ENCODE results near the gene EFCAB6. TPM values are rescaled to one million over a fixed set of nuclear protein-coding genes. Genes with fewer than 3 reads are reported as not detected.

Gene EFCAB6
- total RNA-seq, 1 donor from 2014 or later, result 1.1 TPM

DNA sequence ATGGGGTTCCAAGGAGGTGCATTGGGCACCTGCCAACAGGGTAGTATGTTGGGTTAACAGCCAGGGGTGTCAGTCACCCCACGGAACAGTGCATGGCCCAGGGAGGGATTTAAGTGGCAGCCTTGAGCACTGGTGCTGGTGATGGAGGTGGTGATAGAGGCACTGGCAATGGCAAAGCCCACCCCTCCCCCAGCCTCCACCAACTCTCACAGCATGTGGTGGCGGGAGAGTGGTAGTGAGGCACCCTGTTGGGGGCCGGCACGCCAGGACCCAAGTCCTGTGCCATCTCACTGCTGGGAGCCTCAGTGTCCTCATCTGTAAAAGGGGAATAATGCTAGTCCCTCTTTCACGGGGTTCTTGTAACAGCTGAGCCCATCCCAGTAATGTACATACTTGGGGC lies 318.8 kb downstream of the EFCAB6 start:
- no peaks in the 10 kb centered on the region for H3K27me3 Mint-ChIP-seq (ENCODE audit: low read depth)
- DNase-seq (ENCODE audit: low spot score), result peak; percentile 55
- H3K4me3 Mint-ChIP-seq (ENCODE audit: unreplicated experiment), result no peak overlapping the region
- H3K4me1 Mint-ChIP-seq (ENCODE audit: low read depth), result no peaks in the 10 kb centered on the region
- TF ChIP-seq, protein P1, sequence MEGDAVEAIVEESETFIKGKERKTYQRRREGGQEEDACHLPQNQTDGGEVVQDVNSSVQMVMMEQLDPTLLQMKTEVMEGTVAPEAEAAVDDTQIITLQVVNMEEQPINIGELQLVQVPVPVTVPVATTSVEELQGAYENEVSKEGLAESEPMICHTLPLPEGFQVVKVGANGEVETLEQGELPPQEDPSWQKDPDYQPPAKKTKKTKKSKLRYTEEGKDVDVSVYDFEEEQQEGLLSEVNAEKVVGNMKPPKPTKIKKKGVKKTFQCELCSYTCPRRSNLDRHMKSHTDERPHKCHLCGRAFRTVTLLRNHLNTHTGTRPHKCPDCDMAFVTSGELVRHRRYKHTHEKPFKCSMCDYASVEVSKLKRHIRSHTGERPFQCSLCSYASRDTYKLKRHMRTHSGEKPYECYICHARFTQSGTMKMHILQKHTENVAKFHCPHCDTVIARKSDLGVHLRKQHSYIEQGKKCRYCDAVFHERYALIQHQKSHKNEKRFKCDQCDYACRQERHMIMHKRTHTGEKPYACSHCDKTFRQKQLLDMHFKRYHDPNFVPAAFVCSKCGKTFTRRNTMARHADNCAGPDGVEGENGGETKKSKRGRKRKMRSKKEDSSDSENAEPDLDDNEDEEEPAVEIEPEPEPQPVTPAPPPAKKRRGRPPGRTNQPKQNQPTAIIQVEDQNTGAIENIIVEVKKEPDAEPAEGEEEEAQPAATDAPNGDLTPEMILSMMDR (IDR thresholded peaks at IDR 0.05), result no peak
- H3K27ac Mint-ChIP-seq (ENCODE audit: unreplicated experiment), result no peak overlapping the region
- peaks cover 3% of the 10 kb centered on the region for H3K9me3 Mint-ChIP-seq (ENCODE audit: low read depth)
- H3K36me3 Mint-ChIP-seq (ENCODE audit: low read depth), result no peaks in the 10 kb centered on the region

DNA sequence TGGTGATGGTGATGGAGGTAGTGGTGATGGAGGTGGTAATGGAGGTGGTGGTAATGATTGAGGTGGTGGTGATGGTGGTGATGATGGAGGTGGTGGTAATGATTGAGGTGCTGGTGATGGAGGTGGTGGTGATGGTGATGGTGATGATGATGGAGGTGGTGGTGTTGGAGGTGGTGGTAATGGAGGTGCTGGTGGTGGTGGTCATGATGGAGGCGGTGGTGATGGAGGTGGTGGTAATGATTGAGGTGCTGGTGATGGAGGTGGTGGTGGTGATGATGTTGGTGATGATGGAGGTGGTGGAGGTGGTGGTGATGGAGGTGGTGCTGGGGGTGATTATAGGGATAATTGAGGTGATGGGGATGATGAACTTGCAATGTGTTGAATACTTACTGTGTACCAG lies 320.4 kb downstream of the EFCAB6 start:
- no peak for DNase-seq (ENCODE audit: low spot score)
- TF ChIP-seq, protein P1 (IDR thresholded peaks at IDR 0.05), result no peak

DNA sequence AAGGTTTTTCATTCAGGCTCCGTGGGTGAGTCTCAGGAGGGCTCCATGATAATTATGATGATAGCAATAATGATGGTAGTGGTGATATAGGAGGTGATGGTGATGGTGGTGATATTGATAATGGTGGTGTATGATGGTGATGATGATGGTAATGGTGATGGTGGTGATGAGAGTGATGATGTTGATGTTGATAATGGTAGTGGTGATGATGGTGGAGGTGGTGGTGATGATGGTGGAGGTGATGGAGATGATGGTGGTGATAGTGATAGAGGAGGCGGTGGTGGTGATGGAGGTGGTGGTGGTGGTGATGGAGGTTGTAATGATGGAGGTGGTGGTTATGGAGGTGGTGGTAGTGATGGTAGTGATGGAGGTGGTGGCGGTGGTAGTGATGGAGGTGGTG lies 320.9 kb downstream of the EFCAB6 start:
- TF ChIP-seq, protein P1 (IDR thresholded peaks at IDR 0.05), result no peak
- peaks cover 4% of the 10 kb centered on the region for H3K27me3 Mint-ChIP-seq (ENCODE audit: low read depth)
- H3K4me3 Mint-ChIP-seq (ENCODE audit: unreplicated experiment), result no peak overlapping the region
- no peak overlapping the region for H3K27ac Mint-ChIP-seq (ENCODE audit: unreplicated experiment)
- H3K9me3 Mint-ChIP-seq (ENCODE audit: low read depth), result peaks cover 3% of the 10 kb centered on the region
- H3K36me3 Mint-ChIP-seq (ENCODE audit: low read depth), result no peaks in the 10 kb centered on the region
- H3K4me1 Mint-ChIP-seq (ENCODE audit: low read depth), result no peaks in the 10 kb centered on the region
- no peak for DNase-seq (ENCODE audit: low spot score)

More for the DNA sequence above, 320.4 kb downstream of the EFCAB6 start:
- no peaks in the 10 kb centered on the region for H3K4me1 Mint-ChIP-seq (ENCODE audit: low read depth)
- no peak overlapping the region for H3K27ac Mint-ChIP-seq (ENCODE audit: unreplicated experiment)
- peaks cover 3% of the 10 kb centered on the region for H3K27me3 Mint-ChIP-seq (ENCODE audit: low read depth)
- H3K4me3 Mint-ChIP-seq (ENCODE audit: unreplicated experiment), result no peak overlapping the region
- no peaks in the 10 kb centered on the region for H3K36me3 Mint-ChIP-seq (ENCODE audit: low read depth)
- H3K9me3 Mint-ChIP-seq (ENCODE audit: low read depth), result peaks cover 3% of the 10 kb centered on the region

DNA sequence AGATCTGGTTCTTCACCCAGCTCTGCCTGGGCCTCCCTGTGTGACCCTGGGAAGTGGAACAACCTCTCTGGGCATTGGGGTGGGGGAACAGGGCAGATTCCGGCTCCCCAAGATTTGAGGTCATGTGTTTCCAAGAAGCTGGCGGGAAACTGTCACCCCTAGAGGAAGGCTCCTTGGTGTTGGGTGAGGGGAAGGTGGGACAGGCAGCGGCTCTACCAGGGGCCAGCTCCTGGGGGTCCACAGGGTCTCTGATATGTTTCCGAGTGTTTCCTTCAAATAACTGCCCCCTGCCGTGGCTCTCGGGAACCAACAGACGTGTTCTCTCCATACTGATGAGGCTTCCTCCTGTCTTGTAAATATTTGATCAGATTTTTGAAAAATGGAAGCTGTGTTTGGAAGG lies 321.8 kb downstream of the EFCAB6 start:
- Mint-ChIP-seq H3K36me3 (ENCODE audit: low read depth) (no peaks in the 10 kb centered on the region), H3K4me1 (ENCODE audit: low read depth) (no peaks in the 10 kb centered on the region), H3K9me3 (ENCODE audit: low read depth) (peaks cover 3% of the 10 kb centered on the region), H3K27ac (ENCODE audit: unreplicated experiment) (no peak overlapping the region), H3K27me3 (ENCODE audit: low read depth) (peaks cover 4% of the 10 kb centered on the region), H3K4me3 (ENCODE audit: unreplicated experiment) (no peak overlapping the region)
- peak; percentile 54 for DNase-seq (ENCODE audit: low spot score)
- TF ChIP-seq, protein P1 (IDR thresholded peaks at IDR 0.05), result no peak

DNA sequence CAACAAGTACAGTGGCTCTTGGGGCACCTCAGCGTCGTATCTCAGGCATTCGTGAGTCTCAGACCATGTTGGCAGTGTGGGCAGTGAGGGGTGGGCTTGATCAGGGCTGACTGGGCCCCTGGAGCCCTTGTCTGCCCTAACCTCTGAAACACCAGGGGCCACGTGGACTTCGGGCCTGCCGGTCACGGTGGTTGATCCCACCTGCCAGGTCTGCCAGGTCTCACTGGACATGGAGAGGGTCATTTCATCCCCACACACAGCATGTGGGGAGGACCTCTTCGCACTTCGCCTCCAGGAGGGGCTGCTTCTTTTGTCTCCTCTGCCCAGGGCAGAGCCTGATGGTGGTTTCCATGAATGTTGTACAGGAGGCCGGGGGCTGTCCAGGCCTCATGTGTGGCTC lies 323.2 kb downstream of the EFCAB6 start:
- H3K4me3 Mint-ChIP-seq (ENCODE audit: unreplicated experiment), result no peak overlapping the region
- no peaks in the 10 kb centered on the region for H3K36me3 Mint-ChIP-seq (ENCODE audit: low read depth)
- peaks cover 3% of the 10 kb centered on the region for H3K9me3 Mint-ChIP-seq (ENCODE audit: low read depth)
- peaks cover 4% of the 10 kb centered on the region for H3K27me3 Mint-ChIP-seq (ENCODE audit: low read depth)
- DNase-seq (ENCODE audit: low spot score), result no peak
- H3K27ac Mint-ChIP-seq (ENCODE audit: unreplicated experiment), result no peak overlapping the region
- TF ChIP-seq, protein P1 (IDR thresholded peaks at IDR 0.05), result no peak
- H3K4me1 Mint-ChIP-seq (ENCODE audit: low read depth), result no peaks in the 10 kb centered on the region

All from chondrocyte (in vitro differentiated cells).